Gastrocnemius medialis (tissue), 4 donors: Measurements from ENCODE around the gene PCDHGA12. TPM values are rescaled to one million over a fixed set of nuclear protein-coding genes. Genes with fewer than 3 reads are reported as not detected.

Experiments
- ATAC-seq, 2 donors: fragments of 150-250 bp; one replicate each; pipeline ENCODE4 v1.9.1; 2016
- DNase-seq, 2 donors: peaks; one replicate each; pipeline ENCODE4 v3.0.0-alpha.2; 2019
- H3K27ac ChIP-seq, 4 donors: fragments of 200-600 bp; sonication (generic); 1 replicate in 1 of 4; 2 replicates in 3 of 4; pipeline ENCODE4 v1.5.1; 2016 to 2018; ENCODE audit warnings: mild to moderate bottlenecking in 2 of 4, moderate library complexity in 1 of 4
- H3K27me3 ChIP-seq, 3 donors: fragments of 200-600 bp; sonication (generic) in 2 of 3; 1 replicate in 1 of 3; 2 replicates in 2 of 3; pipeline versions ENCODE4 v1.5.1 to v1.6.0; 2016 to 2019; ENCODE audit warnings: mild to moderate bottlenecking in 1 of 3, moderate library complexity in 1 of 3
- H3K36me3 ChIP-seq, 2 donors: fragments of 200-600 bp; sonication (generic) in 1 of 2; one replicate each; pipeline ENCODE4 v1.5.1; 2017 to 2018
- H3K4me1 ChIP-seq, 2 donors: fragments of 200-600 bp; sonication (generic) in 1 of 2; one replicate each; pipeline ENCODE4 v1.5.1; 2016 to 2017; ENCODE audit warnings: mild to moderate bottlenecking in 2 of 2
- H3K4me3 ChIP-seq, 4 donors: fragments of 200-600 bp; sonication (generic) in 3 of 4; 1 replicate in 1 of 4; 2 replicates in 3 of 4; pipeline ENCODE4 v1.5.1; 2016 to 2019; ENCODE audit warnings: mild to moderate bottlenecking in 2 of 4
- H3K9me3 ChIP-seq, 3 donors: fragments of 200-600 bp; sonication (generic) in 2 of 3; 1 replicate in 1 of 3; 2 replicates in 2 of 3; pipeline ENCODE4 v1.5.1; 2016 to 2019
- POLR2A ChIP-seq, 2 donors: fragments of 450-650 bp; IDR thresholded peaks; one replicate each; pipeline ENCODE4 v1.6.1; 2017; ENCODE audit warnings: antibody characterized with exemption in 2 of 2, mild to moderate bottlenecking in 2 of 2, moderate library complexity in 2 of 2
- in situ Hi-C, 4 donors: fragments of 200-750 bp; cut with MboI; loops; one replicate each; pipeline versions ENCODE4 v1.15.0 to v1.8.0; 2017; ENCODE audit warnings: low sequenced_read_pairs in 4 of 4
- intact Hi-C: fragments of 100-400 bp; cut with DNase I; formaldehyde crosslinking; loops from one replicate; pipeline ENCODE4 v1.15.1; 2023; ENCODE audit warnings: low total_unique reads
- total RNA-seq, 4 donors: library from RNA; depleted of rRNA; stranded (reverse); fragments of >200 nt; gene quantifications; one replicate each; pipeline versions ENCODE4 v1.1.0 to v1.2.3, GENCODE V29; 2016
- TF ChIP-seq, protein P1 (sequence below), 5 experiments: fragments of 450-650 bp in 3 of 5; fragments of 200-600 bp in 2 of 5; sonication (generic) in 2 of 5; IDR thresholded peaks in 4 of 5; conservative IDR thresholded peaks in 1 of 5; 1 replicate in 4 of 5; 2 replicates in 1 of 5; pipeline ENCODE4 v1.5.1; 2016 to 2019; ENCODE audit warnings: antibody characterized with exemption in 5 of 5, mild to moderate bottlenecking in 3 of 5, moderate library complexity in 3 of 5

The PCDHGA12 gene
- total RNA-seq, 4 donors from 2014 or later, result 1.1 to 5.4 (median 1.7) TPM

DNA sequence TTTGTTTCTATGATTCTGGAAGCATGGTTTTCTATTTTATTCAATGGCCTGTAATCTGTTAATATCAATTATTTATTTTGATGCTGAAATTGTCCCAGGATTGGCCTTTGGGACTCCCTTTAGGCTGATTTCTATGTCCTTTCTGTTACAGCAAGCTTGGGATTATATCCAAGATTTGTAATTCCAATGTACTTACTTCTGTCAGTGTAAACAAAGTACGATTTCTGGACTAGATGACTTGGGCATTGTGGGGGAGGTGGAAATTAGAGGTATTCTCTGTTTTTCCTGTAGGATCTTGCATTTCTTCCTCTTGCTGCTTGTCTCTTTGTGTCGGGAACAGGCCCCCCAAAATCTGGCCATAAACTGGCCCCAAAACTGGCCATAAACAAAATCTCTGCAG is 3.7 kb downstream of the PCDHGA12 start:
- ATAC-seq (no peak), DNase-seq (no peak)
- TF ChIP-seq POLR2A (IDR thresholded peaks at IDR 0.05), result no peak
- TF ChIP-seq, protein P1, sequence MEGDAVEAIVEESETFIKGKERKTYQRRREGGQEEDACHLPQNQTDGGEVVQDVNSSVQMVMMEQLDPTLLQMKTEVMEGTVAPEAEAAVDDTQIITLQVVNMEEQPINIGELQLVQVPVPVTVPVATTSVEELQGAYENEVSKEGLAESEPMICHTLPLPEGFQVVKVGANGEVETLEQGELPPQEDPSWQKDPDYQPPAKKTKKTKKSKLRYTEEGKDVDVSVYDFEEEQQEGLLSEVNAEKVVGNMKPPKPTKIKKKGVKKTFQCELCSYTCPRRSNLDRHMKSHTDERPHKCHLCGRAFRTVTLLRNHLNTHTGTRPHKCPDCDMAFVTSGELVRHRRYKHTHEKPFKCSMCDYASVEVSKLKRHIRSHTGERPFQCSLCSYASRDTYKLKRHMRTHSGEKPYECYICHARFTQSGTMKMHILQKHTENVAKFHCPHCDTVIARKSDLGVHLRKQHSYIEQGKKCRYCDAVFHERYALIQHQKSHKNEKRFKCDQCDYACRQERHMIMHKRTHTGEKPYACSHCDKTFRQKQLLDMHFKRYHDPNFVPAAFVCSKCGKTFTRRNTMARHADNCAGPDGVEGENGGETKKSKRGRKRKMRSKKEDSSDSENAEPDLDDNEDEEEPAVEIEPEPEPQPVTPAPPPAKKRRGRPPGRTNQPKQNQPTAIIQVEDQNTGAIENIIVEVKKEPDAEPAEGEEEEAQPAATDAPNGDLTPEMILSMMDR (IDR thresholded peaks at IDR 0.05 in 4 of 5, conservative IDR thresholded peaks at IDR 0.05 in 1 of 5), result no peak
- intact Hi-C loops (no loop called here), in situ Hi-C loops (no loop called here)
- H3K27ac ChIP-seq, result no peak overlapping the region
- no peaks in the 10 kb centered on the region for H3K36me3 ChIP-seq
- no peak overlapping the region for H3K4me3 ChIP-seq
- peaks cover 0 to 10% of the 10 kb centered on the region in 2 donors for H3K4me1 ChIP-seq
- H3K9me3 ChIP-seq, result no peaks in the 10 kb centered on the region
- no peaks in the 10 kb centered on the region for H3K27me3 ChIP-seq

DNA sequence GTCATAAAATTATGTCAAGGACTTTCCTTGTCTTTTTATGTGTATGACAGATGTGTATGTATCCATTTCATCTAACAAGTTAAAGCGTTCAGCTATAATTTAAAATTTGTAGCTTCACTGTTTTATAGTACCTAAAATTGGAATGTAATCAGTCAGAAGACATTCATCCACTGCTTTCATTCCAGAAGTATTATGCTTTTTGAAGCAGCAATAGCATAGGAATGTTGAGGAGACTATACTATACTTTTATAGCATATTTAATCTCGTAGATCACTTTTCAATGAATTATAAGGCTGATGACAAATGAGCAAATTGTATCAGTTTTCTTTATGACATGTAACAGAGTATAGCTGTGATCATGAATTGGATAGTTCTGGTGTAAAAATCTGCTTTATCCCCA is 6.9 kb downstream of the PCDHGA12 start:
- no peak for ATAC-seq
- Histone ChIP-seq H3K4me1 (no peaks in the 10 kb centered on the region), H3K27ac (no peak overlapping the region), H3K9me3 (no peaks in the 10 kb centered on the region), H3K36me3 (no peaks in the 10 kb centered on the region), H3K4me3 (no peak overlapping the region), H3K27me3 (no peaks in the 10 kb centered on the region)
- no peak for TF ChIP-seq POLR2A (IDR thresholded peaks at IDR 0.05)
- TF ChIP-seq, protein P1 (IDR thresholded peaks at IDR 0.05 in 4 of 5, conservative IDR thresholded peaks at IDR 0.05 in 1 of 5), result no peak
- in situ Hi-C loops (no loop called here), intact Hi-C loops (no loop called here)
- DNase-seq, result no peak

DNA sequence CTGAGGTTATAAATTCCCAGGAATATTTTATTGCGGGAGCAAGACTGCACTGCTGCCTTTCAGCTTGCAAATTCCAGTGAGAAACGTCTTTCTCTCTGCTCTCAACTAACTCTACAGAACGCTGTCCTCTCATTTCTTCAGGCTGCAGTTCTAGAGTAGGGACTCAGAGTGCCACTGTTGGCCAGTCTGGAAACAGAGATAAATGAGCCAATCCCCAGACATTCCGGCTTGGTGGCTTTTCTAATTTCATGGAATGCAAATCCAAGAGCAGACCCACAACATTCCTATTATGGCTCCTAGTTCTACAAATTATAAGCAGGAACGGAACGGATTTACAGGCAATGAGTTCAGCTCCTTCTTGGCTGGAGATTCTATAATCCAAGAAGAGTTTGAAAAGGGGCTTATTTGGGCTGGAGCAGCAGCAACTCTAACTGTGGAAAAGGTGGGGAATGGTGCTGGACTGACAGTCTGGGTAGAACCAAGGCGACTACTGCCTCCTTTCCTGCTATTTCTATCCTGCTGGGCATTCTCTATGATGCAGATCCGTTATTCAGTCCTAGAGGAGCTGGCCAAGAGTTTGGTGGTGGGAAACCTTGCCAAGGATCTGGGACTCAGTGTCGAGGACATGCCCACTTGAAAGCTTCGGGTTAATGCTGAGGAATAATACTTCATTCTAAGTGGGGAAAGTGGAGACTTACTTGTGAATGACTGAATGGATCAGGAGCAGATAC is 9.3 kb downstream of the PCDHGA12 start:
- Histone ChIP-seq H3K4me3 (no peak overlapping the region), H3K9me3 (no peaks in the 10 kb centered on the region), H3K27me3 (no peaks in the 10 kb centered on the region), H3K36me3 (no peaks in the 10 kb centered on the region), H3K27ac (no peak overlapping the region), H3K4me1 (no peaks in the 10 kb centered on the region)
- DNase-seq (no peak), ATAC-seq (no peak)
- in situ Hi-C loops (no loop called here), intact Hi-C loops (no loop called here)
- TF ChIP-seq, protein P1 (IDR thresholded peaks at IDR 0.05 in 4 of 5, conservative IDR thresholded peaks at IDR 0.05 in 1 of 5), result no peak
- TF ChIP-seq POLR2A (IDR thresholded peaks at IDR 0.05), result no peak

DNA sequence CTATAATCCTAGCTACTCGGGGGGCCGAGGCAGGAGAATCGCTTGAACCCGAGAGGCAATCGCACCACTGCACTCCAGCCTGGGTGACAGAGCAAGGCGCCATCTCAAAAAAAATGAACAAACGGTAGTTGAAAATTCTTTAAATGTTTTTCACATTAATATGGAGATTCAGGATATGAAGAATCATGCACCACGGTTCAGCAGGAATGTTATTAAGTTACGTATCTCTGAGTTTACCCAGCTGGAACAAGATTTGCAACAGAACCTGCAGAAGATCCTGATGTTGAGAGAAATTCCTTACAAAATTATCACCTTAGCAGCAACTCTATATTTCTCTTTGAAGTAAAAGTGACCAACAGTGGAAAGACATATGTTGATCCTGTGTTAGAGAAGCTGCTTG is 10.0 kb downstream of the PCDHGA12 start:
- ATAC-seq (no peak), DNase-seq (no peak)
- H3K27me3 ChIP-seq, result no peaks in the 10 kb centered on the region
- no peak overlapping the region for H3K4me3 ChIP-seq
- intact Hi-C loops (no loop called here), in situ Hi-C loops (no loop called here)
- no peaks in the 10 kb centered on the region for H3K36me3 ChIP-seq
- no peaks in the 10 kb centered on the region for H3K4me1 ChIP-seq
- no peak for TF ChIP-seq POLR2A (IDR thresholded peaks at IDR 0.05)
- TF ChIP-seq, protein P1 (IDR thresholded peaks at IDR 0.05 in 4 of 5, conservative IDR thresholded peaks at IDR 0.05 in 1 of 5), result no peak
- no peak overlapping the region for H3K27ac ChIP-seq
- H3K9me3 ChIP-seq, result no peaks in the 10 kb centered on the region
